Measurements from ENCODE around the gene SIGLEC11. TPM values are rescaled to one million over a fixed set of nuclear protein-coding genes. Genes with fewer than 3 reads are reported as not detected.

The SIGLEC11 gene
- total and polyA plus RNA-seq, 2 of the 13 experiments (the other 11 are each of a cell fraction or from before 2014, with no cell fraction given): not detected

GRCh38 chr19:49929611-49930482 is 31.1 kb downstream of the SIGLEC11 start (continued):
- TF ChIP-seq ZBTB26 (CRISPR knock-in tag; IDR thresholded peaks at IDR 0.05; ENCODE audit: borderline replicate concordance) (peak; percentile 56; the same call in 1 of the 2 replicates), KMT2B (CRISPR knock-in tag; IDR thresholded peaks at IDR 0.05) (peak; percentile 65), ZNF547 (CRISPR knock-in tag; IDR thresholded peaks at IDR 0.05) (peak; percentile 89), HDAC2 (CRISPR knock-in tag; IDR thresholded peaks at IDR 0.05) (no peak), ZBTB46 (CRISPR knock-in tag; IDR thresholded peaks at IDR 0.05; ENCODE audit: borderline replicate concordance) (no peak), ZNF124 (CRISPR knock-in tag; IDR thresholded peaks at IDR 0.05) (no peak), MXD4 (CRISPR knock-in tag; IDR thresholded peaks at IDR 0.05) (peak; percentile 90), KDM3A (CRISPR knock-in tag; IDR thresholded peaks at IDR 0.05; ENCODE audit: low read depth) (0 out of 2 replicates have a peak, but pooled peaks have one; percentile 43), FOSL1 (CRISPR knock-in tag; IDR thresholded peaks at IDR 0.05; ENCODE audit: borderline replicate concordance) (no peak), ZNF414 (CRISPR knock-in tag; IDR thresholded peaks at IDR 0.05) (peak; percentile 92), MEF2D (CRISPR knock-in tag; IDR thresholded peaks at IDR 0.05) (peak; percentile 59; the same call in 1 of the 2 replicates), MTA1 (CRISPR knock-in tag; IDR thresholded peaks at IDR 0.05; ENCODE audit: borderline replicate concordance) (no peak), ZBTB42 (CRISPR knock-in tag; IDR thresholded peaks at IDR 0.05) (no peak), ZNF451 (CRISPR knock-in tag; IDR thresholded peaks at IDR 0.05) (peak; percentile 77; the same call in 1 of the 2 replicates), POLR2A (IDR thresholded peaks at IDR 0.05; ENCODE audit: insufficient read depth in 1 of 2, low read depth in 2 of 2, low read length in 2 of 2) (peak; percentile 96 to 99), ZNF839 (CRISPR knock-in tag; IDR thresholded peaks at IDR 0.05; ENCODE audit: borderline replicate concordance) (no peak), ERF (CRISPR knock-in tag; IDR thresholded peaks at IDR 0.05) (peak; percentile 74), TIGD3 (CRISPR knock-in tag; IDR thresholded peaks at IDR 0.05; ENCODE audit: borderline replicate concordance) (no peak)
- TF ChIP-seq, protein P1, sequence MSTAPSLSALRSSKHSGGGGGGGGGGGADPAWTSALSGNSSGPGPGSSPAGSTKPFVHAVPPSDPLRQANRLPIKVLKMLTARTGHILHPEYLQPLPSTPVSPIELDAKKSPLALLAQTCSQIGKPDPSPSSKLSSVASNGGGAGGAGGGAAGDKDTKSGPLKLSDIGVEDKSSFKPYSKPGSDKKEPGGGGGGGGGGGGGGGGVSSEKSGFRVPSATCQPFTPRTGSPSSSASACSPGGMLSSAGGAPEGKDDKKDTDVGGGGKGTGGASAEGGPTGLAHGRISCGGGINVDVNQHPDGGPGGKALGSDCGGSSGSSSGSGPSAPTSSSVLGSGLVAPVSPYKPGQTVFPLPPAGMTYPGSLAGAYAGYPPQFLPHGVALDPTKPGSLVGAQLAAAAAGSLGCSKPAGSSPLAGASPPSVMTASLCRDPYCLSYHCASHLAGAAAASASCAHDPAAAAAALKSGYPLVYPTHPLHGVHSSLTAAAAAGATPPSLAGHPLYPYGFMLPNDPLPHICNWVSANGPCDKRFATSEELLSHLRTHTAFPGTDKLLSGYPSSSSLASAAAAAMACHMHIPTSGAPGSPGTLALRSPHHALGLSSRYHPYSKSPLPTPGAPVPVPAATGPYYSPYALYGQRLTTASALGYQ (CRISPR knock-in tag; IDR thresholded peaks at IDR 0.05): no peak
